ENCODE results near the gene PHAF1.

DNA sequence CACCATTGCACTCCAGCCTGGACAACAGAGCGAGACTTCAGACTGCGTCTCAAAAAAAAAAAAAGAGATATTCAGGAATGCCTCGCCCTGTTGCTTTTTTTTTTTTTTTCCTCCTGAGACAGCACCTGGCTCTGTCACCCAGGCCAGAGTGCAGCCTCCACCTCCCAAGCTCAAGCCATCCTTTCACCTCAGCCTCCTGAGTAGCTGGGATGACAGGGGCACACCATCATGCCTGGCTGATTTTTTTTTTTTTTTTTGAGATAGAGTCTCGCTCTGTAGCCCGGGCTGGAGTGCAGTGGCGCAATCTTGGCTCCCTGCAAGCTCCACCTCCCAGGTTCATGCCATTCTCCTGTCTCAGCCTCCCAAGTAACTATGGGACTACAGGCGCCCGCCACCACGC lies 8.0 kb downstream of the PHAF1 start:
- no peak for TF ChIP-seq CTCF (IDR thresholded peaks at IDR 0.05)
- TF ChIP-seq POLR2A (IDR thresholded peaks at IDR 0.05) = no peak

All from thyroid gland (tissue), 4 donors.